Nephron progenitor cell (in vitro differentiated cells): ENCODE data around the gene ANXA1.
"Not testable (repeated sequence)": the region's sequence is repeated elsewhere in the genome, so short reads cannot be mapped to it uniquely, and the experiment has no call there.

ENCODE experiments used
- DNase-seq: peaks from one replicate; pipeline ENCODE4 v3.0.0; 2021
- H3K27ac Mint-ChIP-seq: 2 replicates; pipeline ENCODE4 v1.8.0; 2021; ENCODE audit warnings: mild to moderate bottlenecking, moderate library complexity, mixed read lengths
- H3K27me3 Mint-ChIP-seq: 2 replicates; pipeline ENCODE4 v1.8.0; 2021; ENCODE audit warnings: mild to moderate bottlenecking, low read depth, mixed read lengths; ENCODE audit not compliant: poor library complexity
- H3K36me3 Mint-ChIP-seq: 2 replicates; pipeline ENCODE4 v1.8.0; 2021; ENCODE audit warnings: low read depth, mixed read lengths
- H3K4me1 Mint-ChIP-seq: 2 replicates; pipeline ENCODE4 v1.8.0; 2021; ENCODE audit warnings: mixed read lengths
- H3K4me3 Mint-ChIP-seq: 2 replicates; pipeline ENCODE4 v1.8.0; 2021; ENCODE audit warnings: mild to moderate bottlenecking, moderate library complexity, mixed read lengths
- H3K9me3 Mint-ChIP-seq: 2 replicates; pipeline ENCODE4 v1.8.0; 2021; ENCODE audit warnings: mild to moderate bottlenecking, moderate library complexity, mixed read lengths
- TF ChIP-seq, protein P1 (sequence below): fragments of 200-600 bp; sonication (generic); IDR thresholded peaks from 2 replicates; pipeline ENCODE4 v1.5.0; 2021; ENCODE audit warnings: antibody characterized with exemption

Gene ANXA1

DNA sequence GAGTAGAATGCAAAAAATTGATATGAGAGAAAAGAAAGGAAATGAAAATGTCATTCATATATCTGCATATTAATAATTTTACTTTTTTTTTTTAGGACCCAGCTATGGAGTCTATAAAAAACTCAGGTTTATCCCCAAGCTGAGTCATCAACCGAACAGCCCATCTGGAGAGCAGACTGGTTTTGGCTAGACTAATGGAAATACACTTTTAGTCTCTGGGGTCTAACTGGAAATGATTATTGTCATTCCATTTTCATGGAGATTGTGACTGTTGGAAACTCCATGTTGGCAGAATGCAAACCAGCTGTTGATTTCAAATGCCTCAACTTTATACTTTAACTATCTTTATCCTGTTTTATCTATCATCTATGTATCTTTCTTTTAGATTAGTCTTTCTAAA is 28.7 kb downstream of the ANXA1 start:
- no peaks in the 10 kb centered on the region for H3K36me3 Mint-ChIP-seq
- TF ChIP-seq, protein P1, sequence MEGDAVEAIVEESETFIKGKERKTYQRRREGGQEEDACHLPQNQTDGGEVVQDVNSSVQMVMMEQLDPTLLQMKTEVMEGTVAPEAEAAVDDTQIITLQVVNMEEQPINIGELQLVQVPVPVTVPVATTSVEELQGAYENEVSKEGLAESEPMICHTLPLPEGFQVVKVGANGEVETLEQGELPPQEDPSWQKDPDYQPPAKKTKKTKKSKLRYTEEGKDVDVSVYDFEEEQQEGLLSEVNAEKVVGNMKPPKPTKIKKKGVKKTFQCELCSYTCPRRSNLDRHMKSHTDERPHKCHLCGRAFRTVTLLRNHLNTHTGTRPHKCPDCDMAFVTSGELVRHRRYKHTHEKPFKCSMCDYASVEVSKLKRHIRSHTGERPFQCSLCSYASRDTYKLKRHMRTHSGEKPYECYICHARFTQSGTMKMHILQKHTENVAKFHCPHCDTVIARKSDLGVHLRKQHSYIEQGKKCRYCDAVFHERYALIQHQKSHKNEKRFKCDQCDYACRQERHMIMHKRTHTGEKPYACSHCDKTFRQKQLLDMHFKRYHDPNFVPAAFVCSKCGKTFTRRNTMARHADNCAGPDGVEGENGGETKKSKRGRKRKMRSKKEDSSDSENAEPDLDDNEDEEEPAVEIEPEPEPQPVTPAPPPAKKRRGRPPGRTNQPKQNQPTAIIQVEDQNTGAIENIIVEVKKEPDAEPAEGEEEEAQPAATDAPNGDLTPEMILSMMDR = no peak
- DNase-seq = no peak
- H3K27ac Mint-ChIP-seq = no peak overlapping the region
- H3K4me1 Mint-ChIP-seq = peaks cover 18% of the 10 kb centered on the region
- peaks cover 2% of the 10 kb centered on the region for H3K9me3 Mint-ChIP-seq
- peaks cover 3% of the 10 kb centered on the region for H3K27me3 Mint-ChIP-seq
- no peak overlapping the region for H3K4me3 Mint-ChIP-seq

DNA sequence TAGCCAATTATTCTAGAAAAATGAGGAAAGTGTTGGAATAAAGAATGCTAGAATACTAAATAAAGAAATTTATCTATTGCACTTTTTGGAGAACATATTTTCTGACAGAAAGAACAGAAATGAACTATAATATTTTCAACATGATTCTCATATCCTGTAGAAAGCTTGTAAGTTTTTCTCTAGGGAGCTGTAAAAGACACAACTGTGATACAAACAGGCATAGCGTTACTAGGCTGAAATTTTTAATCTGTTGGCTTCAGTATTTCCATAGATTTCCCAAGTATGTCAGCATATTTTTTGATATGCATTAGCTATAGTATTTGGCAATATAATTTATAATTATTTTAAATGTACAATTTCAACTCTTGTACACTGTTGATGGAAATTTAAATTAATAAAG is 31.3 kb downstream of the ANXA1 start:
- Mint-ChIP-seq H3K4me3 (no peak overlapping the region), H3K36me3 (no peaks in the 10 kb centered on the region), H3K9me3 (peaks cover 21% of the 10 kb centered on the region), H3K27ac (no peak overlapping the region), H3K4me1 (peaks cover 18% of the 10 kb centered on the region), H3K27me3 (no peaks in the 10 kb centered on the region)
- TF ChIP-seq, protein P1 = no peak
- no peak for DNase-seq

DNA sequence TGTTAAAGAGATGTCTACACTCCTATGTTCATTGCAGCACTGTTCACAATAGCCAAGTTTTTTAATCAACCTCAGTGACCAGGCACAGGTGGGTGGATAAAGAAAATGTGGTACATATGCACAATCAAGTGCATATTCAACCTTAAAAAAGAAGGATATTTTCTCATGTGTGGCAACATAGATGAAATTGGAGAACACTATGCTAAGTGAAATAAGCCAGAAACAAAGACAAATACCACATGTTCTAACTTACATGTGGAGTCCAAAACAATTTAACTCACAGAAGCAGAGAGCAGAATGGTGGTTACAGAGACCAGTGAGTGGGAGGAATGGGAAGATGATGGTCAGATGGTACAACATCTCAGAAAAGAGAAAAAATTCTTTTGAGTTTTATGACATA is 31.8 kb downstream of the ANXA1 start:
- TF ChIP-seq, protein P1 = no peak
- DNase-seq = no peak
- no peak overlapping the region for H3K27ac Mint-ChIP-seq
- H3K4me3 Mint-ChIP-seq = no peak overlapping the region
- H3K9me3 Mint-ChIP-seq = peaks cover 26% of the 10 kb centered on the region
- H3K4me1 Mint-ChIP-seq = peaks cover 14% of the 10 kb centered on the region
- no peaks in the 10 kb centered on the region for H3K36me3 Mint-ChIP-seq
- no peaks in the 10 kb centered on the region for H3K27me3 Mint-ChIP-seq

DNA sequence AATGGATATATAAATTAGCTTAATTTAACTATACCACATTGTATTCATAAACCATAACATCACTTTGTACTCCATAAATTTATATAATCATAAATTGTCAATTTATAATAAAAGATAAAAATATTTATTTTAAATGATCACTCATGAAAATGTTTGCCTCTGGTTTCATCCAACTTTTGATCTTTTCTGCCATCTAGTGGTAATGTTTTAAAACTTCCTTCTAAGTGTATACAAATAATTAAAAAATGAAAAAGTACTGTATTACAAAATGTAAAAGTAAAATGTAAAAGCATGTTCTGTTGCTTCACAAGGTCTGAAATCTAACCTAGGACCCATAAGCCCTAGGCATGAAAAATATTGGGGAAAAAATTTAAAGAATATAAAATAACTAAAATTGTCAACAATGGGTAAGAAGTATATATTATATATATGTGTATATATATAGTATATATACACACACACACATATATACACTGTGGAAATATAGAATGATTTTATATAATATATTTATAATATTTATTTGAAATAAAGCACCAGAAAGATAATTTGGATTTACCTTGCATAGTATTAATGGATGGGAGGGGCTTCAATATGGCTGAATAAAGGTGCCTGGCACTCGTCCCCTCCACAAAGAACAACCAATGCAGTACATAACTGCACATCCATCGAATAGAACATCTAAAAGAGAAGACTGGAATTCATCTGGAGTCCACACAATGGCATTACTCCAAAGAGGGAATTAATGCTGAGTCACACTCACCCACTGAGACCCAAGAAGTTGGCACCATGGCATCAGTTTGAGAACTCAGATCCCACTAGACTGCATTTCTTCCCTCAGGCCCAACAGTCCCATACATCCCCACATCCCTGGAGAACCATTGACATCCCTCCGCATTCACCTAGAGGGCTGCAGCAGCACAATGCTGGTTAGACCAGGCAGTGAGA is 32.5 kb downstream of the ANXA1 start:
- TF ChIP-seq, protein P1 = peak; percentile 58
- Mint-ChIP-seq H3K27ac (no peak overlapping the region), H3K4me3 (no peak overlapping the region), H3K36me3 (no peaks in the 10 kb centered on the region), H3K9me3 (peaks cover 33% of the 10 kb centered on the region), H3K4me1 (peaks cover 6% of the 10 kb centered on the region), H3K27me3 (no peaks in the 10 kb centered on the region)
- DNase-seq = no peak

DNA sequence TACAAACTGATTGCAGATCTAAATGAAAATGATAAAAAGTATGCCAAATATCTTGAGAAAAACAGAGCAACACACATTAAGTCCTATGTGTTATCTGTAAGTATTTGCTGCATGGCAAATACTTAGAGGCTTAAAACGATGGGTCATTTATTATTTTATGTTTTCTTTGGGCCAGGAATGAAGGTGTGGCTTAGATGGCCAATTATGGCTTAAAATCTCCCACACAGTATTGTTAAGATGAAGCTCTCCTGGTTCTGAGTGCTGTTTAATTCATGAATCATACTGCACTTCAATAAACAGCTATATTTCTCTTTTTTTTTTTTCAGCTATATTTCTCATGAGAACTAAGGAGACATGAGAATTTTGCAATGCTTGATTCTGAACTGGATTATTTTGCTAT is 39.4 kb downstream of the ANXA1 start:
- H3K4me1 Mint-ChIP-seq, H3K27ac Mint-ChIP-seq, DNase-seq, H3K27me3 Mint-ChIP-seq, H3K4me3 Mint-ChIP-seq, H3K36me3 Mint-ChIP-seq: not testable (repeated sequence)
- peaks cover 32% of the 10 kb centered on the region for H3K9me3 Mint-ChIP-seq

DNA sequence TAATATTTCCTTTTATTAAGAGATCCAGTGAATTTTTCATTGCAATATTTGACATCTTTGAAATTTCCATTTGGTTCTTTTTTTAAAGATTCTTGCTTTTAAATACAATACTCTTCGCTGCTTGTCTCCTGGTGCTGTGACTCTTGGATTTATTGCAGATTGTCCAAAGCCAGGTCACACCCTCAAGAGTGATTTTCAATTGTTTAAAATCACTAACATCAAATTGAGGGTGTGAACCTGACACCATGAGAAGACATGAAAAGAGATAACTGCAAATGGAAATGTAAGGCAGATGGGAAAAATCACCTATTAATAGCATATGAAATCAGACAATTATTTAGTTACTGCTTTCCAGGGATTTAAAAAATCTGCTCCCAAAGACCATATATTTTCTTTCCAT is 42.6 kb downstream of the ANXA1 start:
- Mint-ChIP-seq H3K9me3 (peaks cover 3% of the 10 kb centered on the region), H3K4me3 (no peak overlapping the region), H3K27ac (no peak overlapping the region), H3K4me1 (no peaks in the 10 kb centered on the region), H3K36me3 (no peaks in the 10 kb centered on the region), H3K27me3 (no peaks in the 10 kb centered on the region)
- TF ChIP-seq, protein P1 = no peak
- no peak for DNase-seq
